Heart right ventricle (tissue), 16 donors: ENCODE data around the gene GPR141. TPM values are rescaled to one million over a fixed set of nuclear protein-coding genes. Genes with fewer than 3 reads are reported as not detected.

Source experiments
- ATAC-seq, 8 donors: fragments of 200-7000 bp; cut with Tn5 transposase; one replicate each; pipeline ENCODE4 v1.9.1; 2020; ENCODE audit warnings: mild to moderate bottlenecking in 8 of 8, moderate library complexity in 8 of 8, moderate number of reproducible peaks in 1 of 8
- DNase-seq, 2 donors: peaks; one replicate each; pipeline ENCODE4 v3.0.0-alpha.2; 2020
- H3K27ac ChIP-seq, 10 donors: fragments of 200-600 bp; sonication (generic) in 2 of 10; one replicate each; pipeline versions ENCODE4 v1.5.0 to v1.8.0; 2020 to 2022; ENCODE audit warnings: mild to moderate bottlenecking in 3 of 10
- H3K27me3 ChIP-seq, 7 donors: fragments of 200-600 bp; one replicate each; pipeline ENCODE4 v1.8.0; 2021 to 2022; ENCODE audit warnings: mild to moderate bottlenecking in 2 of 7
- H3K36me3 ChIP-seq, 9 donors: fragments of 200-600 bp; sonication (generic) in 1 of 9; one replicate each; pipeline versions ENCODE4 v1.5.0 to v1.8.0; 2020 to 2022; ENCODE audit warnings: mild to moderate bottlenecking in 2 of 9
- H3K4me1 ChIP-seq, 9 donors: fragments of 200-600 bp; sonication (generic) in 1 of 9; one replicate each; pipeline versions ENCODE4 v1.5.0 to v1.8.0; 2020 to 2022; ENCODE audit warnings: mild to moderate bottlenecking in 4 of 9
- H3K4me3 ChIP-seq, 10 donors: fragments of 200-600 bp; sonication (generic) in 2 of 10; one replicate each; pipeline versions ENCODE4 v1.5.0 to v1.8.0; 2020 to 2022; ENCODE audit warnings: mild to moderate bottlenecking in 7 of 10, moderate library complexity in 2 of 10
- H3K9me3 ChIP-seq, 11 donors: fragments of 200-600 bp in 10 of 11; sonication (generic) in 2 of 11; one replicate each; pipeline versions ENCODE4 v1.5.0 to v1.8.0; 2013 to 2022; ENCODE audit warnings: mild to moderate bottlenecking in 2 of 11, control low read depth in 1 of 11, moderate library complexity in 1 of 11
- WGBS, 2 donors: extraction: QIAGEN DNeasy Blood & Tissue Kit; methylation state at CpG; one replicate each; pipeline ENCODE4 v1.1.7; 2013; ENCODE audit warnings: inconsistent platforms in 1 of 2; 5-methylcytosine and 5-hydroxymethylcytosine counted together
- intact Hi-C, 10 donors: fragments of 100-400 bp; cut with DNase I; formaldehyde crosslinking; loops; one replicate each; pipeline versions ENCODE4 v1.11.1 to v1.14.2; 2022
- polyA plus RNA-seq, 2 donors: library from polyadenylated mRNA; stranded (reverse); fragments of 200-250 nt; gene quantifications; one replicate each; pipeline ENCODE4 v1.2.3, GENCODE V29; 2013
- total RNA-seq, 10 donors: library from RNA; stranded (reverse); fragmentation: NEBNext Ultra II Directional in 3 of 10; extraction: Animal tissue kit (Norgen Biotek cat#: 25700) in 3 of 10; gene quantifications; one replicate each; pipeline versions ENCODE4 v1.2.1 to v1.2.4, GENCODE V29; 2021 to 2023
- TF ChIP-seq, protein P1 (sequence below), 9 donors: fragments of 200-600 bp; sonication (generic) in 2 of 9; IDR thresholded peaks; one replicate each; pipeline versions ENCODE4 v1.5.0 to v1.8.0; 2021 to 2022; ENCODE audit warnings: antibody characterized with exemption in 9 of 9, mild to moderate bottlenecking in 5 of 9, moderate library complexity in 1 of 9
- donor health status: Arrhythmogenic right ventricular cardiomyopathy.
- donor health status: ischemic (EF 13 %, LVEDD 7.1; RV severe dilation, severe dysfunction).
- donor health status: healthy with polysubstance abuse.
- donor health status: DM: no; HTN: yes; CAD: no.
- donor health status: DM: no; HTN: no; CAD: no.
- donor health status: ischemic (EF 25% LVEDD 6.9; RV normal size, moderate dysfunction).
- donor health status: ischemic (EF 25% LVEDD 5.7; RV mildly dilated, moderate dysfunction).
- donor health status: healthy.
- donor health status: DM: yes; HTN: yes; CAD: no.
- donor health status: Ischemic cardiomyopathy.
- donor health status: ischemic (EF 35%, LVEDD 5.7; RV mildly dilated, moderate dysfunction).
- donor health status: nonischemic (EF 11% LVEDD 7.7; RV severe dilation, severe dysfunction).
- donor health status: DM: yes; HTN: yes; CAD: no.
- donor health status: PGD.
- donor health status: ischemic (EF 29% LVEDD 5.4; RV normal size, mild dysfunction).
- donor health status: nonischemic (EF 23%, LVEDD 6.1; RV moderate dilation, normal function).

GPR141 gene
- total and polyA plus RNA-seq, 12 donors = 0.06 to 3.1 (median 0.50) TPM; not detected in 7

DNA sequence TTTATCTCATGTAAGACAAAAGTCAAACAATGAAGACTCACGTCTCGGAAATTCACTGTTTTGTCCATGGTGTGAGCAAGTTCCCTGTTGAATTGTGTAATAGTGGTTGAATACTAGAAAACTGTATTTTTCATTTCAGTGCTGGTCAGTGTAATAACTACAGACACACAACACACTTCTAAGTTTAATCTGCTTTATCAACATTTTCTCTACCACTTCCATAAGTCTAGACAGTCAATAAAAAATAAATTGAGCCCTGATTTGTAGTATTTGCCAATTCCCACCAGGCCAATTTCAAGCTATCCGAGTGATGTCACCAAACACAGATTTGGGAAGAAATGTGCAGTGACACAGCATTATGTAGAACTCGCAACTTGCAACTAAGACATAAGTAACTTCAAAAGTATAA is 81.9 kb downstream of the GPR141 start:
- no peaks in the 10 kb centered on the region for H3K36me3 ChIP-seq
- H3K27ac ChIP-seq = peak overlapping the region in 1 of 10 donors; percentile 87
- TF ChIP-seq, protein P1, sequence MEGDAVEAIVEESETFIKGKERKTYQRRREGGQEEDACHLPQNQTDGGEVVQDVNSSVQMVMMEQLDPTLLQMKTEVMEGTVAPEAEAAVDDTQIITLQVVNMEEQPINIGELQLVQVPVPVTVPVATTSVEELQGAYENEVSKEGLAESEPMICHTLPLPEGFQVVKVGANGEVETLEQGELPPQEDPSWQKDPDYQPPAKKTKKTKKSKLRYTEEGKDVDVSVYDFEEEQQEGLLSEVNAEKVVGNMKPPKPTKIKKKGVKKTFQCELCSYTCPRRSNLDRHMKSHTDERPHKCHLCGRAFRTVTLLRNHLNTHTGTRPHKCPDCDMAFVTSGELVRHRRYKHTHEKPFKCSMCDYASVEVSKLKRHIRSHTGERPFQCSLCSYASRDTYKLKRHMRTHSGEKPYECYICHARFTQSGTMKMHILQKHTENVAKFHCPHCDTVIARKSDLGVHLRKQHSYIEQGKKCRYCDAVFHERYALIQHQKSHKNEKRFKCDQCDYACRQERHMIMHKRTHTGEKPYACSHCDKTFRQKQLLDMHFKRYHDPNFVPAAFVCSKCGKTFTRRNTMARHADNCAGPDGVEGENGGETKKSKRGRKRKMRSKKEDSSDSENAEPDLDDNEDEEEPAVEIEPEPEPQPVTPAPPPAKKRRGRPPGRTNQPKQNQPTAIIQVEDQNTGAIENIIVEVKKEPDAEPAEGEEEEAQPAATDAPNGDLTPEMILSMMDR (IDR thresholded peaks at IDR 0.05) = no peak
- 87 to 91% methylated on average over 4 of the region's 4 CpGs for WGBS, 2 donors
- H3K27me3 ChIP-seq = no peaks in the 10 kb centered on the region
- H3K4me1 ChIP-seq = peaks cover 0 to 15% (median 0%) of the 10 kb centered on the region in 9 donors
- ATAC-seq (no peak), DNase-seq (no peak)
- intact Hi-C loops = no loop called here
- H3K4me3 ChIP-seq = peak overlapping the region in 1 of 10 donors; percentile 24
- H3K9me3 ChIP-seq = no peaks in the 10 kb centered on the region

DNA sequence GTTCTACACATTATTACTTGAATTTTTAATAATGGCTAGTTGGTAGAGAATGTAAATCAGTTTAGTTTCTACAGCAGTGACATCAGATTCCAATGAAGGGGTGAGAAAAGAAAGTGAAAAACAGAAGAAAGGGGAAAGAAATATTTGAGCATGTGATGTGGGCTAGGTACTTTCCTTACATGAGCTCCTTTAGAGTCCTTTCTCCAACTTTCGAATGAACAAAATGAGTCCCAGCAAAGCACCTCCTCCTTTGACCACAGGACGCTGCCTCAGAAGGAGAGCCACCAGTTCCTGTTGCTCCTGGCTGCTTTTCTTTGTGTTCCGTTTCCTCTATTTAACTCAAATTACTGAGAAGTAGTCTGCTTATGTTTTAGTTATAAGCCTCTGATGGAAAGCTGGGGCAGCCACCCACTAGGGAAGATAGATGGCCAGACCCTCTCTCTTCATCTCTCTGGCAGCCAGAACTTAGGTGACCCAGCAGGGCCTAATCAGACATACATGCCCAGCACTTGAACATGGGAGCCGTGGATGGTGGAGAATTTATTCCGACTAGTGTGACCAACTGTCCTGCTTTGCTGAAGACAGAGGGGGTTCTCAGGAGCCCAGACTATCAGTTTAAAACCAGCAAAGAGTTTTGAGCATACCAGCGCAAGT is 82.4 kb downstream of the GPR141 start:
- intact Hi-C loops = no loop called here
- 69 to 77% methylated on average over 6 of the region's 6 CpGs for WGBS, 2 donors
- no peaks in the 10 kb centered on the region for H3K36me3 ChIP-seq
- DNase-seq (no peak), ATAC-seq (peak in 2 of 8 donors; percentile 15 to 42)
- H3K4me1 ChIP-seq = peaks cover 0 to 15% (median 0%) of the 10 kb centered on the region in 9 donors
- no peaks in the 10 kb centered on the region for H3K9me3 ChIP-seq
- TF ChIP-seq, protein P1 (IDR thresholded peaks at IDR 0.05) = no peak
- peak overlapping the region in 1 of 10 donors; percentile 87 for H3K27ac ChIP-seq
- H3K27me3 ChIP-seq = no peaks in the 10 kb centered on the region
- peak overlapping the region in 1 of 10 donors; percentile 24 for H3K4me3 ChIP-seq

DNA sequence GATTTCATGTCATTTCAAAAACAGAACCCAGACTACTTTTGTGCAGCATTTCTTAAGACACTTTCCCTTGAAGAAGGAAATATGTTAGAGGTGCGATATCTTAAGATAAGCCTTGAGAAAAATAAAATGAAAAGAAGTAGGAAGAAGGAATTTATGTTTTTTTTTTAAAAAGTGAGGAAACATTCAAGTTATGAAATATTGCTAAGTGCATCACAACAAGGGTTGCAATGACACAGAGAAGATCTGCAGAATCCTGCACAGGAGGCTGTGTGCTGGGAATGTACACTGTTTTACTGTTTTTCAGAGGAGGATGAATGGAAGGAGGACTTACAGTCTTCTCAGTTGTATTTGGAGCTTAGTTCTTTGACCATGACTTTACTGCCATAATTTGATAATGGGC is 85.0 kb downstream of the GPR141 start:
- intact Hi-C loops = no loop called here
- Histone ChIP-seq H3K27ac (no peak overlapping the region), H3K4me3 (no peak overlapping the region), H3K9me3 (peaks cover 0 to 5% (median 0%) of the 10 kb centered on the region in 11 donors), H3K27me3 (no peaks in the 10 kb centered on the region), H3K4me1 (peaks cover 0 to 15% (median 0%) of the 10 kb centered on the region in 9 donors), H3K36me3 (no peaks in the 10 kb centered on the region)
- ATAC-seq (no peak), DNase-seq (no peak)
- 90 to 100% methylated on average over 1 of the region's 1 CpG for WGBS, 2 donors
- TF ChIP-seq, protein P1 (IDR thresholded peaks at IDR 0.05) = no peak

DNA sequence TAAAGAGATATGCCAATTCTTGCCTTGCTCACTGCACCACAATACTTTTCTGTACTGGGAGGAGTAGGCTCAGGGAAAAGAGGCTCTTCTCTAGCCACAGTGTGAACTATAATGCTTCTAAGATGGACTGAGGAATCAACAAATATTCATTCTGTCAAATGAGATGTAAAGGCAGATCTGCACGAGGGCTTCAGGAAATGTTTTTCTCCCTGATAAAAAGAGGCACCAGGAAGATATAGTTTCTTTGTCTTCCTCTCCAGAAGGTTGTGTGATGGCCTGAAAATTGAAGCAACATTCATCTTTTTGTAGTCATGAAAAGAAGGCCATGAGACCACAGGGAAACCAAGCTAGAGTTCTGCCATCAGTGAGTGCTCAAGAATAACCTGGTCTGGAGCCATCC is 85.7 kb downstream of the GPR141 start:
- DNase-seq (no peak), ATAC-seq (no peak)
- 35 to 52% methylated on average over 1 of the region's 1 CpG for WGBS, 2 donors
- Histone ChIP-seq H3K9me3 (peaks cover 0 to 5% (median 0%) of the 10 kb centered on the region in 11 donors), H3K27ac (no peak overlapping the region), H3K4me3 (no peak overlapping the region), H3K36me3 (no peaks in the 10 kb centered on the region), H3K4me1 (peaks cover 0 to 15% (median 0%) of the 10 kb centered on the region in 9 donors), H3K27me3 (no peaks in the 10 kb centered on the region)
- intact Hi-C loops = no loop called here
- TF ChIP-seq, protein P1 (IDR thresholded peaks at IDR 0.05) = no peak
